Bronchial epithelial cell (primary cell): ENCODE results near the gene OLFM2. TPM values are rescaled to one million over a fixed set of nuclear protein-coding genes. Genes with fewer than 3 reads are reported as not detected.
A peak's percentile ranks its signal among the peaks of the same experiment; 100 is the strongest.

Source experiments
- DNase-seq: peaks from one replicate; pipeline ENCODE4 v3.0.0-alpha.2; 2010; ENCODE audit warnings: low read depth
- FAIRE-seq: peaks from 2 replicates; lab custom pipeline; 2011; peaks lifted over from hg19 to GRCh38; lab: Jason Lieb, UNC
- H3K27me3 ChIP-seq: 2 replicates; pipeline ENCODE4 v1.5.1; 2011; ENCODE audit warnings: low read length; ENCODE audit not compliant: control insufficient read depth, insufficient read depth
- H3K36me3 ChIP-seq: 2 replicates; pipeline ENCODE4 v1.5.1; 2011; ENCODE audit warnings: low read length; ENCODE audit not compliant: control insufficient read depth, insufficient read depth
- H3K4me3 ChIP-seq: 2 replicates; pipeline ENCODE4 v1.5.1; 2011; ENCODE audit warnings: mild to moderate bottlenecking, low read depth, low read length, control low read depth
- total RNA-seq: library from RNA; depleted of rRNA; stranded (reverse); fragments of >200 nt; gene quantifications from 2 replicates; pipeline ENCODE4 v1.2.1, GENCODE V29; 2014
- TF ChIP-seq, protein P1 (sequence below): IDR thresholded peaks from 2 replicates; pipeline ENCODE4 v1.5.1; 2011; ENCODE audit warnings: mild to moderate bottlenecking, moderate library complexity, low read length, control low read depth, inconsistent platforms; ENCODE audit not compliant: insufficient read depth, severe bottlenecking

OLFM2 gene
- total RNA-seq, 1 donor from 2014 or later = under 0.01 TPM

DNA sequence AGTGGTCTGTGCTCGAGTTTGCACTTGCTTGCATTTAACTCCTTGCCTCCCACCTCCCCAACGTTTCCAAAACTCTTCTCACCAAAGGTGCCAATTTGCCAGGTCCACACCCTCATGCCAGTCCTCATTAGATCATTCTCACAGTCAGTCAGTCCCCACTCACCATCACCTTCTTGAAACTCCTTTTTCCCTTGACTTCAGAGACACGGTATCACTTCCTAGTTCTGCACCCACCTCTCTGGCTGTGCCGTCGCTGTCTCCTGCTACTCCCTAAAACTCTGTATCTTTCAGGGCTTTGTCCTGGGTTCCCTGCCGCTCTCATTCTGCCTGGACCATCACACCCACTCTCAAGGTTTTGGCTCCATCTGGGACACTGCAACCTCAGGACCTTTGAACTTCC, 19.6 kb downstream of the OLFM2 start:
- Histone ChIP-seq H3K27me3 (peaks cover 2% of the 10 kb centered on the region), H3K36me3 (no peaks in the 10 kb centered on the region), H3K4me3 (no peak overlapping the region)
- DNase-seq (no peak), FAIRE-seq (no peak)
- TF ChIP-seq, protein P1, sequence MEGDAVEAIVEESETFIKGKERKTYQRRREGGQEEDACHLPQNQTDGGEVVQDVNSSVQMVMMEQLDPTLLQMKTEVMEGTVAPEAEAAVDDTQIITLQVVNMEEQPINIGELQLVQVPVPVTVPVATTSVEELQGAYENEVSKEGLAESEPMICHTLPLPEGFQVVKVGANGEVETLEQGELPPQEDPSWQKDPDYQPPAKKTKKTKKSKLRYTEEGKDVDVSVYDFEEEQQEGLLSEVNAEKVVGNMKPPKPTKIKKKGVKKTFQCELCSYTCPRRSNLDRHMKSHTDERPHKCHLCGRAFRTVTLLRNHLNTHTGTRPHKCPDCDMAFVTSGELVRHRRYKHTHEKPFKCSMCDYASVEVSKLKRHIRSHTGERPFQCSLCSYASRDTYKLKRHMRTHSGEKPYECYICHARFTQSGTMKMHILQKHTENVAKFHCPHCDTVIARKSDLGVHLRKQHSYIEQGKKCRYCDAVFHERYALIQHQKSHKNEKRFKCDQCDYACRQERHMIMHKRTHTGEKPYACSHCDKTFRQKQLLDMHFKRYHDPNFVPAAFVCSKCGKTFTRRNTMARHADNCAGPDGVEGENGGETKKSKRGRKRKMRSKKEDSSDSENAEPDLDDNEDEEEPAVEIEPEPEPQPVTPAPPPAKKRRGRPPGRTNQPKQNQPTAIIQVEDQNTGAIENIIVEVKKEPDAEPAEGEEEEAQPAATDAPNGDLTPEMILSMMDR = no peak

DNA sequence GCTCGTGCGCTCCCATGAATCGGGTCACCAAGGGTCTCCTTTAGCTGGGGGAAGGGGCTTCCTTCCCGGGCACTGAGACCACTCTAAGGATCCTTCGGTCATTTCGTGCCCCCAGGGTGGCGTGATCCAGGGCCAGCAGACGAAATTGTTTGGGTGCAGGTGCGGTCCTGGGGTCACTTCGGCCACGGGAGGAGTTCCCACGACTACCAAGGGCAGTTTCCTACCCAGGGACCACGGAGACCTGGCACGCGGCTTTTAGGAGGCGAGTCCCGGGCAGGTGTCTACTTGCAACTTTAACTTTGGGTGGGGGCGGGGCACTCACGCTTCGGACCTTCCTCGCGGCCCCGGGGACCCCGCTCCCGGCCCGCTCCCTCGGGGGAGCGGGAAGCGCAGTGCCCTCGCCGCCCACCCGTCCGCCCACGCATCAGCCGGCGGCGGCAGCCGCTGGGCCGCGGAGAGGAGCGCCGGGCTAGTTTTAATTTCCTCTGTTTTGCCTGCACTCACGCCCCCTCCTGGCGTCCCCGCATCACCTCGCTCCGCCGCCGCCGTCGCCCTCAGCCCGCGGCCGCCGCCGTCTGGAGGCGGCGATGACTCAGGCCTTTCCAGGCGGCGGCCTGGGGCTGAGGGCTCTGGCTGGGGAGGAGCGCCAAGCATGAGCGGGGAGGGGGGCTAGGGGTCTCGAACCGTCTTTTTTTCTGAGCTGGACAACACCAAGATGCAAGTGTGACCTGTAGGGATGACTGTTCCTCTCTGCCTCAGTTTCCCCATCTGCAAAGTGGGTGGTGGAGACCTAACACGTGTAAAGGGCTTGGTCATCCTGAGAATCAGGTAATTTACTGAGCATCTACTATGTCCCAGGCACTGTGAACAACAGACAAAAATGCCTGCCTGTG, 21.8 kb downstream of the OLFM2 start:
- DNase-seq (peak; percentile 58), FAIRE-seq (no peak)
- TF ChIP-seq, protein P1 = peak; percentile 72
- peaks cover 2% of the 10 kb centered on the region for H3K27me3 ChIP-seq
- no peaks in the 10 kb centered on the region for H3K36me3 ChIP-seq
- H3K4me3 ChIP-seq = peak overlapping the region; percentile 33

DNA sequence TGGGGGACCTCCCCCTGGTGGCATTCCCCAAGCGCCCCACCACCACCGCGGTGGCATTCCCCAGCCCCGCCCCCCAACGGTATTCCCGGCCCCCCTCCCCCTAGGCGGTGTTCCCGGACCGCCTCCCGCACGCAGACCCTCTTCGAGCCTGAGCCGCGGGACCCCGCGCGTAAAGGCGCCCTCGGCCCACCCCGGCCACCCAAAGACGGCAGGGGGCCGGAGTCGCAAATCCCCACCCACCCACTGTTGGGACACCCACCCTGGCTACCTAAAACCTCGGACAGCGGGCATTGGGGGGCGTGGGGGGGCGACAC, 22.4 kb downstream of the OLFM2 start:
- TF ChIP-seq, protein P1 = no peak
- Histone ChIP-seq H3K4me3 (peak overlapping the region; percentile 33), H3K27me3 (peaks cover 2% of the 10 kb centered on the region), H3K36me3 (no peaks in the 10 kb centered on the region)
- DNase-seq (no peak), FAIRE-seq (no peak)

GRCh38 chr19:9913237-9914000, 22.9 kb downstream of the OLFM2 start:
- Histone ChIP-seq H3K36me3 (no peaks in the 10 kb centered on the region), H3K4me3 (peak overlapping the region; percentile 33), H3K27me3 (peaks cover 2% of the 10 kb centered on the region)
- TF ChIP-seq, protein P1 = no peak
- no peak for FAIRE-seq
- no peak for DNase-seq

GRCh38 chr19:9912551-9913236, 23.6 kb downstream of the OLFM2 start:
- H3K4me3 ChIP-seq = no peak overlapping the region
- DNase-seq (no peak), FAIRE-seq (no peak)
- TF ChIP-seq, protein P1 = no peak
- no peaks in the 10 kb centered on the region for H3K36me3 ChIP-seq
- peaks cover 2% of the 10 kb centered on the region for H3K27me3 ChIP-seq
